A204.1 (cell line): ENCODE data around the gene PCNX3.

ENCODE experiments used
- FAIRE-seq: peaks from 2 replicates; lab custom pipeline; 2012; peaks lifted over from hg19 to GRCh38; lab: Jason Lieb, UNC

The PCNX3 gene

GRCh38 chr11:65615229-65615949 lies at the start of gene PCNX3:
TSS of gene PCNX3 (plus strand) at chr11:65615776. CDS start at chr11:65616312, 536 bp downstream.
- peak; percentile 100 for FAIRE-seq

GRCh38 chr11:65569164-65569972 lies 46.2 kb upstream of the PCNX3 start:
- no peak for FAIRE-seq

GRCh38 chr11:65569973-65570918 lies 45.3 kb upstream of the PCNX3 start, which contains the start of gene ZNRD2:
TSS of gene ZNRD2 (plus strand) at chr11:65570477. CDS start at chr11:65570492, 15 bp downstream.
- peak; percentile 90 for FAIRE-seq

DNA sequence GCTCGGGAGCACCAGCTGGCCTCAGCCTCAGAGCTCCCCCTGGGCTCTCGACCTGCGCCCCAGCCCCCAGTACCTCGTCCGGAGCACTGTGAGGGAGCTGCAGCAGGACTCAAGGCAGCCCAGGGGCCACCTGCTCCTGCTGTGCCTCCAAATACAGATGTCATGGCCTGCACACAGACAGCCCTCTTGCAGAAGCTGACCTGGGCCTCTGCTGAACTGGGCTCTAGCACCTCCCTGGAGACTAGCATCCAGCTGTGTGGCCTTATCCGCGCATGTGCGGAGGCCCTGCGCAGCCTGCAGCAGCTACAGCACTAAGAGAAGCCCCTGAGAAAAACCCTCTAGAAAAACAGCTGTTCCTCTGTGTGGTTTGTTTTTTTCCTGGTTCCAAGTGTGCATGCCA lies 44.2 kb upstream of the PCNX3 start:
- FAIRE-seq = no peak

DNA sequence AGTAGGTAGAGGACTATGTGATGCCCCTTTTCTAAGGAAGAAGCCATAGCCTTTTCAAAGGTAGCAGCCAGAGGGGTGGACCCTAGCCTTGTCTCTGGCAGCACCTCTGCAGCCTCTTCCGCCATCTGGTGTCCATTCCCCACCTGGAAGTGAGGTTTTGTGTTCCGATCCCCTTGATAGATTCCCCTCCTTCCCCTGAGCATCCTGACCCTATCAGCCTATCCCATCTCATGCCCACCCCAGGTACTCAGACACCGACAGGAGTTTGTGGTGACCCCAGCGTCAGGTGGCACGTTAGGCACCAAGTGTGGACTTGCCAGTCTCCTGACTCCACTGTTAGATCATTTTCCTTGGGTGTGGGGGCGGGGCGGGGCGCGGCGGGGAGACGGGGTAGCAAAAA lies 43.6 kb upstream of the PCNX3 start:
- FAIRE-seq = no peak

DNA sequence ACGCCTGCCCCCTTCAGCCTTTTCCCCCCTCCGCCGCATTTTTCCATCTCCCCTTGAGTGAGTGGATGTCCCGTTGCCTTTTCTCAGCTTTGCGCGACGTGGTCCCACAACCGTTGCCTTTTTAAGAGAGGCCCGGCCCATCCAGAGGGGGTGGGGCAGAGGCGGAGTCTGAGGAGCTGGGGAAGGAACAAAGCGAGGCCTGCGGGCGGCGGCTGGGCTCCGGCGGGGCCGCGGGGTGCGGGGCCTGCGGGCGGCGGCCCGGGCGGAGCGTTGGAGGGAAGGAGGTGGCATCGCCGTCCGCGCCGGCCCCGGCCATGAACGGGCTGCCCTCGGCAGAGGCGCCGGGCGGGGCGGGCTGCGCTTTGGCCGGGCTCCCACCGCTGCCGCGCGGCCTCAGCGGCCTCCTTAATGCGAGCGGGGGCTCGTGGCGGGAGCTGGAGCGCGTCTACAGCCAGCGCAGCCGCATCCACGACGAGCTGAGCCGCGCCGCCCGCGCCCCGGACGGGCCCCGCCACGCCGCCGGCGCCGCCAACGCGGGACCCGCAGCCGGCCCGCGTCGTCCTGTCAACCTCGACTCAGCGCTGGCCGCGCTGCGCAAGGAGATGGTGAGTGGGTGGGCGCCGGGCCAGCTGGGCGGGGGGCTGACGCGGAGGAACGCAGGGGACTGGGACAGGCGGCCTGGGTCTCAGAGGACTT lies 43.1 kb upstream of the PCNX3 start, which contains the start of gene FAM89B:
Gene FAM89B, plus strand, starts transcription at position 183 of the 696 bp plus-strand sequence. Its CDS starts 132 bp downstream, at position 315.
- no peak for FAIRE-seq

DNA sequence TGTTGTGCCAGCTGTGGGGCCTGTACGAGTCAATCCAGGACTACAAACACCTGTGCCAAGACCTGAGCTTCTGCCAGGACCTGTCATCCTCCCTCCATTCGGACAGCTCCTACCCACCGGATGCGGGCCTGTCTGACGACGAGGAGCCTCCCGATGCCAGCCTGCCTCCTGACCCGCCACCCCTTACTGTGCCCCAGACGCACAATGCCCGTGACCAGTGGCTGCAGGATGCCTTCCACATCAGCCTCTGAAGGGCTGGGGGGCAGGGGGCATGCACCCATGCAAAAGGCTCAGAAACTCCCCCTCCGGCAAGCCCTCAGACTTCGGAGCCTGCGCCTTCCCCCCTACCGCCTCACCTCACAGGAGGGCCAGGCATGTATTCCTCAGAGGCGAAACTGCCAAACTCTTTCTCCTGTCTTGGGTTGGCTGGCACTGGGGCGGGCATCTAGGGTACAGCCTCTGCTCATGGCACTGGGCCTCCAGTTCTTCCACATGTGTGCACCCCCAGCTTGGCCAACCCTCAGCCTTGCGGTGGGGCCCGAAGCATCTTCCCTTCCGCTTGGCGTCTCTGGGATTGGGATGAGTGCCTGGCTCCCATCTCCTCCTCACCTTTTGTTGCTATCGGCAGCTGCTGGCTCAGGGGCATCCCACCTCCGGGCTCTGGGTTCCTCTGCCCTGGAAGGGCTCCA lies 42.0 kb upstream of the PCNX3 start:
- no peak for FAIRE-seq

- no peak for FAIRE-seq
These were observed 41.3 kb upstream of the PCNX3 start for GRCh38 chr11:65574109-65574810.

DNA sequence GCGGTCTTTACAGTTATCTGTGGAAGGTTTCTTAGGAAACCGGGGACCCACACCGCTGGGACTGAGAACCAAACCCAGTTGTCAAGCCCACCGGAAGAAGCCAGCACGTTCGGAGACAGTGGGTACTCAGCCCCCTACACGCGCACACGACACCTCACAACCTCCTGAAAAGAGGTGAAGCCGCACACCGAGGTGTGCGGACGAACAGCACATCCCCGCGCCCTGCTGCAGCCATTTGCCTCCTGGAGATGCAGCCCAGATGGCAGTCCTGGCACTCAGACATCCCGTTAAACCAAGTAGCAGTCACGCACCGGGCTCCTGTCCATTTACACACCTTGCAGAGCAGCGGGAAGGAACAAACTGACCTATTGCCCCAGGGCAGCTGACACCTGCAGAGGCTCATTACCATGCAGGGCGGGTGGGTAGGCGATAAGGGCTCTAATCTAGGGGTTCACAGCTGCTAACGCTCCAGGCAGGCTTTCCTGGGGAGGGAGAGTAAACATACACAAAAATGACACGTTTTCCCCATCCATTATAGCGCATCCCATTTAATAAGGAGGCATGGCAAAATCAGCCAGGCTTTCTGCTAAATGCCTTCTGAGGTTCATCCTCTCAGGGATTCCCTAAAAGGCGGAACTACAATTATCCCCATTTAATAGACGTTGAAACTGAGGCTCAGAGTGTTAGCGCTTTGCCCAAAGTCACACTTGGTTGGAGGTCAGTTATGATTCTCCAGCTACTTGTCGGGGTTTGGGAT lies 40.6 kb upstream of the PCNX3 start:
- FAIRE-seq = no peak

DNA sequence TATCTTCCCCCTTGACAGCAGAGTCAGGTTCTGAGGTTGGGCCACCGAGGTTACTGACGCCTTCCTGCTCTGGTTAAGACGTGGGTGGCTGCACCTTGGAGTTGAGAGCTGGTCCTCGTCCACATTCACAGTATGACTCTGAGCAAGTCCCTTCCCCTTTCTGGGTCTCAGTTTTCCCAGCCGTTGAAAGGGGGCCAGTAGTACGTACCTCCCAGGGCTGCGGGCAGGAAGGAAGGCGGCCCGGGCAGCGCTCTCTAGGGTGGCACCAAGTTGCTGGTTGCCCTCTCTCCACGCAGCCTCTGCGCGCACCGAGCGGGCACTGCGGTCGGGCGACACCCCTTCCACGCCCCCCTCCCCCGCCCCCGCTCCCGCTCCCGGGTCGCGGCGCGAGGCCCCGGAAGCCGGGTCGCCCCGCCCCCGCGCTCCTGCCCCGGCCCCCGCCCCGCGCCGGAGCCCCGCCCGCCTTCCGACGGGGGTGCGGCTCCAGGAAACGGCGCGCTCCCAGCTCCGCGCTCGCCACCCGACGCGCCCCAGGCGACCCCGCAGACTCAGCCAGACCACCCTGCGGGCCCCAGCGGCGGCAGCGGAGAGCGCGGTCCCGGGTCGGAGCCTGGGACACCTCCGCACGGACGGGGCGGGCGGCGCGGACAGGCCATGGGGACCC lies 39.9 kb upstream of the PCNX3 start, which contains the start of gene EHBP1L1:
Gene EHBP1L1, plus strand, starts transcription at position 486 of the 664 bp plus-strand sequence. CDS start 250 bp downstream, outside the sequence.
- no peak for FAIRE-seq

GRCh38 chr11:65576232-65576866 lies 39.2 kb upstream of the PCNX3 start:
- no peak for FAIRE-seq

- FAIRE-seq = no peak
These were observed 38.5 kb upstream of the PCNX3 start for GRCh38 chr11:65576867-65577755.

DNA sequence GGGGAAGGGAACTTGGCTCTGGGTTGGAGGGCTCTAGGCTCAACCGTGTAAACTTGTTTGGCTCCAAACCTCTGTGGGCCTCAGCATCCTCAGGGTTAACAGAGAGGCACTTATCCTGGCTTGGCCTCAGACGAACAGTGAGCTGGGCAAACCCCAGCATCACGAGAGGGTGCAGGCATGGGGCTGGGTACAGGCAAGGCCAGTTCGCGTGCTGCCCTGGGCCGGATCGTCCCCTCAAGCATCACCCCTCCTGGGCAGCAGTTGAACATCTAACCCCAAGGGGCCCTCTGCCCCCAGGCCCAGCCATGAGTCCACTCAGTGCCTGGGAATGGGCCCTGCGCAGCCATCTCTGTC lies 37.8 kb upstream of the PCNX3 start:
- FAIRE-seq = no peak

- no peak for FAIRE-seq
These were observed 37.4 kb upstream of the PCNX3 start for GRCh38 chr11:65578134-65578533.

DNA sequence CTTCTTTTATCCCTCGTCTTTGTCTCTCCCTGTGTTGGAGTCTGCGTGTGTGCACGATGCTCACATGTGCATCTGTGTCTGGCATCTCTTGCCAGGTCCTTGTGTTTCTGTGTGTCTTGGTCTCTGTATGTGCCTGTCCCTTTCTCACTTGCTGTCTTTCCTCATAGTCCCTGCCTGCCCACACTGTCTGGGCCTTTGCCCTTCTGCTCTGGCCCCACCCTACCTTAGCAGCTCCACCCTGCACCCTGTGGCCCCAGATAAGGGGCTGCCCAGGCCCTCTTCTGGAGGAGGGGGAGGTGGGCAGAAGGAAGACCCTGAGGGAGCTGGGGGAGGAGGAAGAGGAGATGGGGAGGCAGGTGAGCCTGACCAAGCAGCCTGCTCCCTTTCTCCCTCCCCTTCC lies 36.9 kb upstream of the PCNX3 start:
- no peak for FAIRE-seq

DNA sequence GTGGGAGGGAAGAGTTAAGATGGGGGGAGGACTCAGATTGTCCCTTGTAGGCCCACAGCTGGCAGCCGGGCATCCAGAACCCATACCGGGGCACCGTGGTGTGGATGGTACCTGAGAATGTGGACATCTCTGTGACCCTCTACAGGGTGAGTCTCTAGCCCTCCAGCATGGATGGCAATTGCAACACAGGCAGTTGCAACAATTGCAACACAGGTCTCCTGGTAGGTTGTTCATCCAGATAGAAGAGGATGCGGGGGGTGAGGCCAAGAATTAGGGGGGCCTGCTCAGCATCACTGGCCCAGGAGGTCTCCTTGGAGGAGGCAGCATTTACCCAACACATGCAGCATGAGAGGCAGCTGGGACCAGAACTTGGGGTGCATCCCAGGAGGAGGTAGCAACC lies 36.3 kb upstream of the PCNX3 start:
- FAIRE-seq = no peak

- FAIRE-seq = no peak
These were observed 35.4 kb upstream of the PCNX3 start for GRCh38 chr11:65580031-65580692.
